HepG2 (cell line): Measurements from ENCODE around the gene EVA1A. TPM values are rescaled to one million over a fixed set of nuclear protein-coding genes. Genes with fewer than 3 reads are reported as not detected.

ENCODE experiments used
- ATAC-seq: fragments of 200-7000 bp; cut with Tn5 transposase; 3 replicates; pipeline ENCODE4 v1.9.1; 2020; ENCODE audit warnings: mild to moderate bottlenecking, moderate library complexity
- BruUV-seq: library from RNA; stranded (reverse); fragments of 400-500 nt; replicated peaks from 2 replicates; lab custom pipeline; 2021; lab: Mats Ljungman, UMichigan
- CTCF ChIA-PET: fragments of 300-600 bp; formaldehyde crosslinking; extraction: SDS; loops from one replicate; lab custom pipeline; 2021; ENCODE audit warnings: low total read pairs, inconsistent platforms, low intra/inter-chr PET ratio; lab: Yijun Ruan, JAX
- POLR2A ChIA-PET: fragments of 350-600 bp; sonication (Branson Sonifier 250); formaldehyde crosslinking; loops from one replicate; lab custom pipeline; 2020; ENCODE audit warnings: antibody characterized with exemption, inconsistent platforms; lab: Yijun Ruan, JAX
- DNase-seq: peaks from one replicate; pipeline ENCODE4 v3.0.0-alpha.2; 2015; ENCODE audit warnings: low spot score
- FAIRE-seq: peaks from 3 replicates; lab custom pipeline; 2011; peaks lifted over from hg19 to GRCh38; lab: Jason Lieb, UNC
- H2AFZ ChIP-seq: one replicate; pipeline ENCODE4 v1.6.1; 2011; ENCODE audit warnings: low read length, inconsistent platforms
- H3K27ac ChIP-seq: fragments of 300-600 bp; 3 replicates; pipeline ENCODE4 v1.8.0; 2011; ENCODE audit warnings: mixed run types, mild to moderate bottlenecking, mixed read lengths, low read length, inconsistent platforms; ENCODE audit not compliant: insufficient read depth; ENCODE audit errors: extremely low read length
- H3K27me3 ChIP-seq, 2 experiments: fragments of 200-600 bp in 1 of 2; 2 replicates in 1 of 2; 3 replicates in 1 of 2; pipeline versions ENCODE4 v1.6.0 to v1.8.0; 2011; ENCODE audit warnings: low read length in 2 of 2, mild to moderate bottlenecking in 2 of 2, moderate library complexity in 2 of 2, inconsistent platforms in 1 of 2; ENCODE audit not compliant: insufficient read depth in 2 of 2, control insufficient read depth in 1 of 2
- H3K36me3 ChIP-seq, 2 experiments: fragments of 200-600 bp in 1 of 2; replicated peaks in 1 of 2; 2 replicates in 1 of 2; 3 replicates in 1 of 2; pipeline versions ENCODE4 v1.5.1 to v1.8.0; 2011; ENCODE audit warnings: low read length in 2 of 2, inconsistent platforms in 1 of 2; ENCODE audit not compliant: insufficient read depth in 2 of 2, control insufficient read depth in 1 of 2
- H3K4me1 ChIP-seq: 2 replicates; pipeline ENCODE4 v1.5.1; 2012; ENCODE audit warnings: low read length, inconsistent platforms; ENCODE audit not compliant: insufficient read depth
- H3K4me2 ChIP-seq: 2 replicates; pipeline ENCODE4 v1.6.0; 2011; ENCODE audit warnings: low read depth, low read length, inconsistent platforms
- H3K4me3 ChIP-seq, 3 experiments: fragments of 200-600 bp in 1 of 3; sonication (generic), shearing (Covaris generic) in 1 of 3; replicated peaks in 1 of 3; 2 replicates each; pipeline ENCODE4 v1.5.1; 2011 to 2016; ENCODE audit warnings: low read length in 3 of 3, inconsistent platforms in 2 of 3, low read depth in 2 of 3, mild to moderate bottlenecking in 2 of 3, control low read depth in 1 of 3, mixed read lengths in 1 of 3; ENCODE audit not compliant: insufficient read depth in 1 of 3
- H3K79me2 ChIP-seq: one replicate; pipeline ENCODE4 v1.6.1; 2011; ENCODE audit warnings: low read length, inconsistent platforms; ENCODE audit not compliant: insufficient read depth
- H3K9ac ChIP-seq: 2 replicates; pipeline ENCODE4 v1.6.0; 2011; ENCODE audit warnings: mild to moderate bottlenecking, low read depth, low read length, inconsistent platforms; ENCODE audit not compliant: insufficient read depth
- H3K9me3 ChIP-seq: 2 replicates; pipeline ENCODE4 v1.5.1; 2012; ENCODE audit warnings: mild to moderate bottlenecking, low read length
- H4K20me1 ChIP-seq: 2 replicates; pipeline ENCODE4 v1.6.0; 2011; ENCODE audit warnings: inconsistent platforms, mild to moderate bottlenecking, low read length, moderate library complexity; ENCODE audit not compliant: insufficient read depth
- FOXC1 ChIP-seq: sonication (generic); formaldehyde crosslinking; IDR thresholded peaks from 2 replicates; pipeline ENCODE4 v1.8.0; 2022; ENCODE audit warnings: mild to moderate bottlenecking, missing genetic modification reagents, borderline replicate concordance
- GATAD1 ChIP-seq: IDR thresholded peaks from 2 replicates; pipeline ENCODE4 v1.6.1; 2016; ENCODE audit warnings: missing genetic modification reagents, missing compliant biosample characterization
- GLI4 ChIP-seq: sonication (generic); formaldehyde crosslinking; IDR thresholded peaks from 2 replicates; pipeline ENCODE4 v1.5.1; 2020; ENCODE audit warnings: missing genetic modification reagents, mild to moderate bottlenecking, moderate library complexity, borderline replicate concordance
- HIC2 ChIP-seq: sonication (generic); formaldehyde crosslinking; IDR thresholded peaks from 2 replicates; pipeline ENCODE4 v1.9.0; 2022; ENCODE audit warnings: low read depth, missing genetic modification reagents
- HNF4A ChIP-seq: sonication (generic); formaldehyde crosslinking; IDR thresholded peaks from 2 replicates; pipeline ENCODE4 v1.4.0; 2020; ENCODE audit warnings: missing genetic modification reagents
- NFYB ChIP-seq: sonication (generic); formaldehyde crosslinking; IDR thresholded peaks from 2 replicates; pipeline ENCODE4 v1.4.0; 2020; ENCODE audit warnings: missing genetic modification reagents
- PITX1 ChIP-seq: sonication (generic); formaldehyde crosslinking; IDR thresholded peaks from 2 replicates; pipeline ENCODE4 v1.5.1; 2020; ENCODE audit warnings: mild to moderate bottlenecking, missing genetic modification reagents
- YEATS4 ChIP-seq: sonication (generic); formaldehyde crosslinking; IDR thresholded peaks from 2 replicates; pipeline ENCODE4 v1.4.0; 2020; ENCODE audit warnings: missing genetic modification reagents, borderline replicate concordance
- ZBTB38 ChIP-seq: sonication (generic); formaldehyde crosslinking; IDR thresholded peaks from 2 replicates; pipeline ENCODE4 v1.5.1; 2020; ENCODE audit warnings: mild to moderate bottlenecking, missing genetic modification reagents
- ZFYVE20 ChIP-seq: sonication (generic); formaldehyde crosslinking; IDR thresholded peaks from 2 replicates; pipeline ENCODE4 v1.8.0; 2023; ENCODE audit warnings: low read depth, mild to moderate bottlenecking, moderate library complexity, missing genetic modification reagents, borderline replicate concordance
- ZNF484 ChIP-seq: sonication (generic); formaldehyde crosslinking; IDR thresholded peaks from 2 replicates; pipeline ENCODE4 v1.5.1; 2020; ENCODE audit warnings: mild to moderate bottlenecking, low read depth, missing genetic modification reagents, borderline replicate concordance
- ZNF576 ChIP-seq: sonication (generic); formaldehyde crosslinking; IDR thresholded peaks from 2 replicates; pipeline ENCODE4 v1.4.0; 2020; ENCODE audit warnings: mild to moderate bottlenecking, missing genetic modification reagents
- ZNF580 ChIP-seq: IDR thresholded peaks from 2 replicates; pipeline ENCODE4 v1.6.1; 2016; ENCODE audit warnings: low read depth, borderline replicate concordance
- ZSCAN5A ChIP-seq: sonication (generic); formaldehyde crosslinking; IDR thresholded peaks from 2 replicates; pipeline ENCODE4 v1.8.0; 2022; ENCODE audit warnings: mild to moderate bottlenecking, missing genetic modification reagents, borderline replicate concordance
- WGBS: methylation state at CpG from one replicate; pipeline ENCODE4 v1.1.6; 2017; ENCODE audit warnings: low lambda C conversion rate; 5-methylcytosine and 5-hydroxymethylcytosine counted together
- in situ Hi-C: cut with HindIII; loops from 2 replicates; pipeline ENCODE4 v1.10.0; 2017; ENCODE audit warnings: low pct_unique_long_range_greater_than_20kb; ENCODE audit not compliant: extremely low pct_ligation_motif_present
- intact Hi-C: fragments of 100-400 bp; cut with micrococcal nuclease; formaldehyde crosslinking; loops from one replicate; pipeline ENCODE4 v1.10.0; 2022; ENCODE audit not compliant: unreplicated experiment
- polyA plus RNA-seq, 8 experiments: library from polyadenylated mRNA; depleted of rRNA in 3 of 8; stranded (reverse) in 7 of 8; unstranded in 1 of 8; fragments of >200 nt; fragmentation: Illumina TruSeq in 4 of 8; extraction: Trizol in 4 of 8; gene quantifications; 2 replicates each; pipeline versions ENCODE4 v1.2.1 to v1.2.3, GENCODE V29; 2011 to 2016; ENCODE audit warnings: low read depth in 4 of 8, missing spikeins in 1 of 8, mixed read lengths in 1 of 8; ENCODE audit not compliant: insufficient read depth in 1 of 8
- total RNA-seq, 5 experiments: library from RNA; depleted of rRNA; stranded (reverse); fragments of >200 nt; fragmentation: Illumina TruSeq; extraction: Trizol; gene quantifications; 2 replicates each; pipeline ENCODE4 v1.2.3, GENCODE V29; 2016; ENCODE audit warnings: low read depth in 1 of 5

Gene EVA1A
- total and polyA plus RNA-seq, 2 of the 13 experiments (the other 11 are each of a cell fraction or from before 2014, with no cell fraction given), result 57.5 to 57.8 TPM

GRCh38 chr2:75517547-75518230, 43.0 kb downstream of the EVA1A start (continued):
- 0 out of 2 replicates have a peak, but pooled peaks have one; percentile 9 for TF ChIP-seq PITX1 (CRISPR knock-in tag)
- TF ChIP-seq FOXC1, result peak; percentile 72; the same call in 1 of the 2 replicates
- TF ChIP-seq ZNF580 (CRISPR knock-in tag), result no peak
- 0 out of 2 replicates have a peak, but pooled peaks have one; percentile 6 for TF ChIP-seq HNF4A (CRISPR knock-in tag)
- TF ChIP-seq ZBTB38 (CRISPR knock-in tag), result 0 out of 2 replicates have a peak, but pooled peaks have one; percentile 23
- no peak for TF ChIP-seq GLI4 (CRISPR knock-in tag)

- ChIA-PET CTCF (no interaction called here), POLR2A (interaction anchor here (0.8 to 7.3 kb wide), 12 partner anchors 9 to 54 kb away, joined by 3 to 58 read pairs (median 7); partner anchors contain the start of gene EVA1A)
- peak overlapping the region; percentile 48 for H3K4me2 ChIP-seq
- H3K27ac ChIP-seq, result peak overlapping the region; percentile 92
- DNase-seq (peak; percentile 99), FAIRE-seq (peak; percentile 73), ATAC-seq (peak; percentile 93)
- intact Hi-C loops (loop anchor here (1.0 kb wide), 1 partner anchor 35 kb away; no protein-coding TSS in a partner anchor), in situ Hi-C loops (loop anchor here (5.0 kb wide), 1 partner anchor 56 kb away; no protein-coding TSS in a partner anchor)
- peaks cover 84% of the 10 kb centered on the region for H3K4me1 ChIP-seq
- H3K36me3 ChIP-seq, result peaks cover 36 to 75% of the 10 kb centered on the region in 2 experiments
- no peaks in the 10 kb centered on the region for H3K27me3 ChIP-seq
- H3K79me2 ChIP-seq, result peaks cover 84% of the 10 kb centered on the region
- BruUV-seq, result TSS peak; percentile 95
- 37% methylated on average over 8 of the region's 8 CpGs for WGBS
- no peak overlapping the region for H2AFZ ChIP-seq
- H3K9me3 ChIP-seq, result peaks cover 20% of the 10 kb centered on the region
- no peaks in the 10 kb centered on the region for H4K20me1 ChIP-seq
- peak overlapping the region; percentile 66 for H3K9ac ChIP-seq
- peak overlapping the region in 1 of 3 experiments; percentile 24; a peak in 1 of 6 replicates for H3K4me3 ChIP-seq
- TF ChIP-seq ZFYVE20 (CRISPR knock-in tag), result no peak
- no peak for TF ChIP-seq ZSCAN5A (CRISPR knock-in tag)
- TF ChIP-seq ZNF576 (CRISPR knock-in tag), result no peak
- no peak for TF ChIP-seq ZNF484 (CRISPR knock-in tag)
- peak; percentile 85; the same call in 1 of the 2 replicates for TF ChIP-seq YEATS4
- no peak for TF ChIP-seq NFYB (CRISPR knock-in tag)
- peak; percentile 82 for TF ChIP-seq GATAD1 (CRISPR knock-in tag)
- TF ChIP-seq PITX1 (CRISPR knock-in tag), result peak; percentile 95
- 0 out of 2 replicates have a peak, but pooled peaks have one; percentile 38 for TF ChIP-seq HIC2 (CRISPR knock-in tag)
Observed at GRCh38 chr2:75516378-75517360, 44.1 kb downstream of the EVA1A start.
